DOHH2 (cell line): ENCODE results near the gene SOD3.

Source experiments
- EZH2phosphoT487 ChIP-seq: fragments of 200-600 bp; sonication (generic); IDR thresholded peaks from 2 replicates; pipeline ENCODE4 v1.6.1; 2017; ENCODE audit warnings: borderline replicate concordance, mild to moderate bottlenecking, antibody characterized with exemption, low read length, moderate library complexity, mixed read lengths
- TF ChIP-seq, protein P1 (sequence below): fragments of 200-600 bp; sonication (generic); IDR thresholded peaks from one replicate; pipeline ENCODE4 v1.5.1; 2014; ENCODE audit warnings: antibody characterized with exemption, mild to moderate bottlenecking, low read depth, low read length; ENCODE audit not compliant: poor library complexity, severe bottlenecking

DNA sequence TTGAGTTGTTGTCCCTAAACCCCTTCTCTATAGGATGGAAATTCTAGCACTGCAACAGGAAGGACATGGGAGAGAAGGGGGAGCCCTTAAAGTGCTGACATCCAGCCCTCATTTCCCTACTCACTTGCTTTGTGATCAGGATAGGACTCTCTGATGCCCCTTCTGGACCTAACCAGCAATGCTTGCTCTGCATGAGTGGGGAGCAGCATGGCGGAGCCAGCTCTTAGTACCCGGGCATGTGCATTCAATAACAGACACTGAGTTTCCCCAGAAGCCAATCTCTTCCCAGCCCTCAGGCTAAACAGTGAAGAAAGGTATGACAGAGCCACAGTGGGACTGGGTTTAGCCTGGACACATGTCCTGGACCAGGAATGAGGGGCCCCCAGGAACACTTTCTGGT lies 14.0 kb downstream of the SOD3 start:
- TF ChIP-seq, protein P1, sequence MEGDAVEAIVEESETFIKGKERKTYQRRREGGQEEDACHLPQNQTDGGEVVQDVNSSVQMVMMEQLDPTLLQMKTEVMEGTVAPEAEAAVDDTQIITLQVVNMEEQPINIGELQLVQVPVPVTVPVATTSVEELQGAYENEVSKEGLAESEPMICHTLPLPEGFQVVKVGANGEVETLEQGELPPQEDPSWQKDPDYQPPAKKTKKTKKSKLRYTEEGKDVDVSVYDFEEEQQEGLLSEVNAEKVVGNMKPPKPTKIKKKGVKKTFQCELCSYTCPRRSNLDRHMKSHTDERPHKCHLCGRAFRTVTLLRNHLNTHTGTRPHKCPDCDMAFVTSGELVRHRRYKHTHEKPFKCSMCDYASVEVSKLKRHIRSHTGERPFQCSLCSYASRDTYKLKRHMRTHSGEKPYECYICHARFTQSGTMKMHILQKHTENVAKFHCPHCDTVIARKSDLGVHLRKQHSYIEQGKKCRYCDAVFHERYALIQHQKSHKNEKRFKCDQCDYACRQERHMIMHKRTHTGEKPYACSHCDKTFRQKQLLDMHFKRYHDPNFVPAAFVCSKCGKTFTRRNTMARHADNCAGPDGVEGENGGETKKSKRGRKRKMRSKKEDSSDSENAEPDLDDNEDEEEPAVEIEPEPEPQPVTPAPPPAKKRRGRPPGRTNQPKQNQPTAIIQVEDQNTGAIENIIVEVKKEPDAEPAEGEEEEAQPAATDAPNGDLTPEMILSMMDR = no peak
- TF ChIP-seq EZH2phosphoT487 = no peak
